GM18867 (cell line): ENCODE measurements around the gene PPFIA1.

ENCODE experiments used
- ATAC-seq: cut with Tn5 transposase; IDR thresholded peaks from one replicate; pipeline ENCODE4 v1.9.1; 2021; ENCODE audit warnings: mild to moderate bottlenecking, moderate library complexity; ENCODE audit not compliant: unreplicated experiment

PPFIA1 gene

GRCh38 chr11:70352601-70353000 is 82.1 kb downstream of the PPFIA1 start:
- ATAC-seq, result no peak

GRCh38 chr11:70353329-70353728 is 82.8 kb downstream of the PPFIA1 start:
- no peak for ATAC-seq

- no peak for ATAC-seq
Measured at GRCh38 chr11:70353900-70354568, 83.5 kb downstream of the PPFIA1 start.

GRCh38 chr11:70354629-70355028 is 84.1 kb downstream of the PPFIA1 start:
- no peak for ATAC-seq

GRCh38 chr11:70358753-70359152 is 88.3 kb downstream of the PPFIA1 start:
- no peak for ATAC-seq

GRCh38 chr11:70359451-70360205 is 89.1 kb downstream of the PPFIA1 start:
- ATAC-seq, result no peak

GRCh38 chr11:70360211-70360610 is 89.7 kb downstream of the PPFIA1 start:
- ATAC-seq, result no peak

GRCh38 chr11:70364178-70364577 is 93.7 kb downstream of the PPFIA1 start:
- ATAC-seq, result no peak

GRCh38 chr11:70364745-70365543 is 94.5 kb downstream of the PPFIA1 start:
- ATAC-seq, result no peak

GRCh38 chr11:70365544-70365927 is 95.0 kb downstream of the PPFIA1 start:
- no peak for ATAC-seq

GRCh38 chr11:70367071-70367470 is 96.6 kb downstream of the PPFIA1 start:
- ATAC-seq, result no peak

- ATAC-seq, result no peak
Measured at GRCh38 chr11:70368961-70369360, 98.5 kb downstream of the PPFIA1 start.

GRCh38 chr11:70371241-70371640 is 100.8 kb downstream of the PPFIA1 start:
- ATAC-seq, result no peak

GRCh38 chr11:70372076-70372475 is 101.6 kb downstream of the PPFIA1 start:
- ATAC-seq, result no peak

- ATAC-seq, result no peak
Measured at GRCh38 chr11:70376621-70377020, 106.1 kb downstream of the PPFIA1 start.

GRCh38 chr11:70377645-70378044 is 107.2 kb downstream of the PPFIA1 start:
- no peak for ATAC-seq

GRCh38 chr11:70378506-70379134 is 108.1 kb downstream of the PPFIA1 start:
- no peak for ATAC-seq

GRCh38 chr11:70381350-70381749 is 110.9 kb downstream of the PPFIA1 start:
- no peak for ATAC-seq

- no peak for ATAC-seq
Measured at GRCh38 chr11:70381872-70382861, 111.7 kb downstream of the PPFIA1 start.
